ENCODE measurements around the gene ELANE.
A peak's percentile ranks its signal among the peaks of the same experiment; 100 is the strongest.

The ELANE gene

GRCh38 chr19:898663-899062 lies 46.6 kb downstream of the ELANE start:
- Histone ChIP-seq H3K4me3 (ENCODE audit: severe bottlenecking) (no peak overlapping the region), H3K27me3 (ENCODE audit: insufficient read depth, poor library complexity, severe bottlenecking) (no peaks in the 10 kb centered on the region), H3K27ac (ENCODE audit: poor library complexity, severe bottlenecking) (no peak overlapping the region), H3K9me3 (ENCODE audit: severe bottlenecking) (no peaks in the 10 kb centered on the region), H3K36me3 (ENCODE audit: low read depth) (peaks cover 25% of the 10 kb centered on the region), H3K4me1 (ENCODE audit: insufficient read depth, poor library complexity, severe bottlenecking) (no peaks in the 10 kb centered on the region)
- ATAC-seq (ENCODE audit: low read depth) (no peak), DNase-seq (ENCODE audit: low spot score) (no peak)
- TF ChIP-seq CTCF (IDR thresholded peaks at IDR 0.05; ENCODE audit: poor library complexity, severe bottlenecking), result no peak

GRCh38 chr19:899336-900042 lies 47.4 kb downstream of the ELANE start:
- TF ChIP-seq CTCF (IDR thresholded peaks at IDR 0.05; ENCODE audit: poor library complexity, severe bottlenecking), result no peak
- H3K4me1 ChIP-seq (ENCODE audit: insufficient read depth, poor library complexity, severe bottlenecking), result no peaks in the 10 kb centered on the region
- H3K36me3 ChIP-seq (ENCODE audit: low read depth), result peaks cover 25% of the 10 kb centered on the region
- no peaks in the 10 kb centered on the region for H3K9me3 ChIP-seq (ENCODE audit: severe bottlenecking)
- H3K4me3 ChIP-seq (ENCODE audit: severe bottlenecking), result no peak overlapping the region
- H3K27ac ChIP-seq (ENCODE audit: poor library complexity, severe bottlenecking), result no peak overlapping the region
- DNase-seq (ENCODE audit: low spot score), result peak; percentile 40
- ATAC-seq (ENCODE audit: low read depth), result no peak
- no peaks in the 10 kb centered on the region for H3K27me3 ChIP-seq (ENCODE audit: insufficient read depth, poor library complexity, severe bottlenecking)

- H3K27me3 ChIP-seq (ENCODE audit: insufficient read depth, poor library complexity, severe bottlenecking), result no peaks in the 10 kb centered on the region
- H3K36me3 ChIP-seq (ENCODE audit: low read depth), result peaks cover 25% of the 10 kb centered on the region
- TF ChIP-seq CTCF (IDR thresholded peaks at IDR 0.05; ENCODE audit: poor library complexity, severe bottlenecking), result no peak
- no peak overlapping the region for H3K4me3 ChIP-seq (ENCODE audit: severe bottlenecking)
- H3K4me1 ChIP-seq (ENCODE audit: insufficient read depth, poor library complexity, severe bottlenecking), result no peaks in the 10 kb centered on the region
- DNase-seq (ENCODE audit: low spot score) (no peak), ATAC-seq (ENCODE audit: low read depth) (no peak)
- no peak overlapping the region for H3K27ac ChIP-seq (ENCODE audit: poor library complexity, severe bottlenecking)
- no peaks in the 10 kb centered on the region for H3K9me3 ChIP-seq (ENCODE audit: severe bottlenecking)
These were observed 47.9 kb downstream of the ELANE start for GRCh38 chr19:900043-900301.

- Histone ChIP-seq H3K36me3 (ENCODE audit: low read depth) (peaks cover 25% of the 10 kb centered on the region), H3K27ac (ENCODE audit: poor library complexity, severe bottlenecking) (no peak overlapping the region), H3K27me3 (ENCODE audit: insufficient read depth, poor library complexity, severe bottlenecking) (no peaks in the 10 kb centered on the region), H3K4me1 (ENCODE audit: insufficient read depth, poor library complexity, severe bottlenecking) (no peaks in the 10 kb centered on the region), H3K4me3 (ENCODE audit: severe bottlenecking) (no peak overlapping the region), H3K9me3 (ENCODE audit: severe bottlenecking) (no peaks in the 10 kb centered on the region)
- ATAC-seq (ENCODE audit: low read depth) (peak; percentile 73), DNase-seq (ENCODE audit: low spot score) (peak; percentile 80)
- TF ChIP-seq CTCF (IDR thresholded peaks at IDR 0.05; ENCODE audit: poor library complexity, severe bottlenecking), result no peak
These were observed 48.4 kb downstream of the ELANE start for GRCh38 chr19:900302-901111.
